ENCODE data around the gene XXYLT1.
A peak's percentile ranks its signal among the peaks of the same experiment; 100 is the strongest.

XXYLT1 gene

DNA sequence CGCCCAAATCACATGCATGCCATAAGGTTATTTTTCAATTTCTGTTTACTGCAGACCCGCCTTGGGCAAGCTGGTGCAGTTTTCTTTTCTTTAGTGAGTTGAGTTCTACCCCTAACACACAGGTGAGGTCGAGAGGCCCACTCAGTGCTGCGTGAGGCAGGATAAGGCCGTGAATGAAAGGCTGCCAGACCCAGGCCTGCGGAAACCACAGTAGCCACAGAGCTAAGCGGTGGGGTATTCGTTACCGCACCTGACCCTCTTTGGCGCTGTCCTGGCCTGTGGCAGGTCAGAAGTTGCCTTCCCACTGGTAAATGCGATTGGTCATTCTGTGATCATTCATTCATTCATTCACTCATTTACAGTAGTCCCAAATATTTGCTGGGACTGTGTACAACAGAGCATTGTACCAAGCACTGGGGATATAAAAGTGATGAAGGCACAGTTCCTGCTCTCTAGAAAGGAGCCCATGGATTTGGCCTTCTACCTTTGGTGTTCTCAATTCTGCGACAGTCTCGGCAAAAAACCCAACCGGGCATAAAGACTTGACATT, 144.8 kb downstream of the XXYLT1 start:
- no peak for DNase-seq

- no peak for DNase-seq
Observed at GRCh38 chr3:195125646-195126045, 145.3 kb downstream of the XXYLT1 start.

DNA sequence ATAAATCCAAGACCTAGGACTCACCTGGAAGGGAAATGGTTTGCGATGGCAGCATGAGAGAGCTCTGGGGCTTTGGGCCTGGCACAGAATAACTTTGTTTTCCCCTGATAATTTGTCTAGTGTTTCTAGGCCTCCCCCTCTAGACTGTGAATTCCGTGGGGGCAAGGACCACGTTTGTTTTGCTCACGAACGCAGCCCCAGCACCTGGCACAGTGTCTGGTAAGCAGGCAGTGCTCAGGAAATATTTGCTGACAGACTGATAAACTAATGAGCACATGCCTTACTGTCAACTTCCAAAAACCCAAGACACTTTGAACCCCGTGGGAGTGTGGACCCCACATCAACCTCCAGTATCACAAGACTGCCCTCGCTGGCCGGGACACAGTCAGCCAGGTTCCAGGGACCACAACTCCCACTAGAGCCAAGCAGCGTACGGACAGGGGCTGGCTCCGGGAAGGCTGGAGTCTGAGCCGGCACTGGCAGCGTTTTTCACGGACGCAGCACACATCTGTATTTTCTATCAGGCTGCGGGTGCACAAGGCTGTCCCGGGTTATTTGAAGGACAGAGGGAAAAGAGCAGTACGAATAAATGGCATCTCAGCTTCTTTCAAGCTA, 146.5 kb downstream of the XXYLT1 start:
- no peak for DNase-seq

- no peak for DNase-seq
Observed at GRCh38 chr3:195123281-195123691, 147.7 kb downstream of the XXYLT1 start.

GRCh38 chr3:195122261-195122660, 148.7 kb downstream of the XXYLT1 start:
- no peak for DNase-seq

GRCh38 chr3:195120267-195120601, 150.7 kb downstream of the XXYLT1 start:
- DNase-seq = no peak

GRCh38 chr3:195119461-195120266, 151.3 kb downstream of the XXYLT1 start:
- DNase-seq = no peak

DNA sequence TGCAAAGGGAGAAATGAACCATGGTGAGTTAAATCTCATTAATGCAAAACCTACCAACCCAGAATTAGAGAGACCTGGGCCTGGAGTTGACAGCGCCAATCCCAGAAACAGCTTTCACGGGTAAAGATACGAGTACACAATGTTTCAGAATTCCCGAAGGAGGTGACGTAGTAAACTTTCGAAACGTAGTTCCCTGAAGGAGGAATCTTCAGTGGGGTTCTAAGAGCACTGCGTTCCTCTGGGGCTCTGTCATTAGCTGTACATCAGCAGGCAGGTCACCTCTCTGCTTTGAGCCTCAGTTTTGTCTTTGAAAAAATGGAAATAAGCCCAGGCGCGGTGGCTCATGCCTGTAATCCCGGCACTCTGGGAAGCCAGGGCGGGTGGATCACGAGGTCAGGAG, 152.3 kb downstream of the XXYLT1 start:
- no peak for DNase-seq

DNA sequence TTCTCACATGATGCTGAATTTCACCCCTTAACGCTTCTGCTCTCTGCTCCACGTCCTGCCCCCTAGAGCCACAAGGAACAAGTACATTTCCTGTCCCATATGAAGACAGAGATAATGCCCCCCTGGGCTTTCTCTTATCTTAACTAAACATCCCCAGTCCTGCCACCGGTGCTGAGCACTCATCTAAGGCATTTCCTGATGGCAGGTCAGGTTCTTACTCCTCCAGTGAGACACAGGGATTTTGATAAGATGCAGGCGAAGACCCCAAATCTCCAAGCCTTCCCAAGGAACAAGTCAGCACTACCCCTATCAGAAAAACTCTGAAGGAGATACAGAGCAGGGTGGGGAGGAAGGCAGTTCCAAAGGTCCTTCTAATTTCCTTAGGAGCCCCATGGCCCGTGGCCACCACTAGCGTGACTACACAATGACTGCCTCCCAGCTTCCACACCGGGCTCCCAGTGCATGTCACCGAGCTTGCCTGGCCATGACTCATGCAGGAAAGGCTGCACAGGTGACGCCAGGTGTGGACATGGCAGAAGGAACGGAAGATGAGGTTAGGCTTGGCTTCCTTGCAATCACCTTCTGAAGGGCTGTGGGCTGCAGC, 152.9 kb downstream of the XXYLT1 start:
- DNase-seq = no peak

- no peak for DNase-seq
Observed at GRCh38 chr3:195116407-195117185, 154.4 kb downstream of the XXYLT1 start.

DNA sequence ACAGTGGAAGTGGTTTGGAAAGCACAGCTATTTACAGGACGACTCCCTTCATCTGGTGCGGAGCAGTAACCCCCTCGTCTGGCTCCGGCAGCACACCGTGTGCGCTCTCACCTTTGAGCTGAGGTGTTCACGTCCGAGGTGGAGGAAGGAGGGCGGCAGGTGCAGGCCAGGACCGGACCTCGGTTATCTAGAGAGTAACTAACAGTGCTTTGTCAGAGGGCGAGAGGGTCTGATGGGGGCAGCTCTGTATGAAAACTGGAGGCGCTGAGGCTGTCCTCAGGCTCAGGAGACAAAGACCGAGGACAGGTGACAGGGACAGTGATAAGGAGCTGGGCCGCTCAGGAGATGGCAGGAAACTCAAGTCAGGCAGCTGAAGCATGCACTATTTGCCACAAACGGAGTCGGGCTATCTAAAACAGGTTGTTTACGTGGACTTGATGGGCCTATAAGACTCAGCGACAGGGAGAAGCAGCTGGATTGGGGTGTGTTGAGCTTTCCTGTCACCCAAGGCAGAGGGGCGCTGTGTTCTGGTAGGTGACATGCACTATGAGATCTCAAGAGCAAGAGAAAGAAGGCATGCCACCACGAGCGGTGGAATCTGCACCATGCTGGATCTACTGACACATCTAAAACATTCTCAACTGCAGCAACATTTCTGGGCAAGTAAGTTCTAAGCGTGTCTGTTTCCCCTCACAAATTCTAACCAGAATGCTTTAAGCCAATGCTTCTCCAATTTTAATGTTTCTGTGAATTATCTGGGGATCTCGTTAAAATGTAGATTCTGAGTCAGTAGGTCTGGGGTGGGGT, 155.2 kb downstream of the XXYLT1 start:
- no peak for DNase-seq

DNA sequence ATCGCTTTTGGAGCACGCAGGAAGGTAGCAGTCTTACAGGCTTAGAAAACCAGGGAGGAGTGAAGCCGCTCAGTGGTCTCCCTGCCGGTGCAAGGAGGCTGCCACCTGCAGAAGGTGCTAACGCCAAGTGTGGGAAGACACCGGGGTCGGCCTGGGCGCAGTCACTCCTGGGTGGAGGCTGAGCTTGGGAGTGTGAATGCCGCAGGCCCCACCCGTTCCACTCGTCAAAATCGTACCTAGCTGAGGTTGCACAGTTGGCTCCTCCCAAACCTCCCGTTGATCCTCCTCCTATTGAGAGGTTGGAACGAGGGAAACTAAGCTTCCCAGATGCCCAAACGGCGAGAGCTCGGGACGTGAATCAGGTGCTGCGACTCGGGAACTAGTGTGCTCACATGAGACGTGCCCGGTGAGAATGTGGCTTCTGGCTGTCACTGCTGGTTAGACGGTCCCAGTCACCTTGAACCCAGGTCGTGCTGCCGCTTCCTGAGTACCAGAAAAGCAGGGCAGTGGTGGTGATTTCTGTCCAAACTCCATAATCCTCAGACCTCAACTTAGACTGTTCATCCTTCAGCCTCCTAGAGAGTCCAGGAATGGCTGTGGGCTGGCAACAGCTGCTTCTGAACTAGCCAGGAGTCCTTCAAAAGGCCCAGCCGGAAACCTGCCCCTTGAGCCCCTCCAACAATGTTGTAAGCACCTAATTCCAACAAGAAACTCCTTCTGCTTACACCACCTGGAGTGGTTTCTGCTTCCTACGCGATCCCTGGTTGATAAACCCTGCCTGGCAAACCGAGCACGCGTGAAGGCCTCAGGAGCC, 156.0 kb downstream of the XXYLT1 start:
- DNase-seq = no peak

GRCh38 chr3:195113536-195114425, 157.2 kb downstream of the XXYLT1 start:
- no peak for DNase-seq

- no peak for DNase-seq
Observed at GRCh38 chr3:195113048-195113447, 157.9 kb downstream of the XXYLT1 start.

DNA sequence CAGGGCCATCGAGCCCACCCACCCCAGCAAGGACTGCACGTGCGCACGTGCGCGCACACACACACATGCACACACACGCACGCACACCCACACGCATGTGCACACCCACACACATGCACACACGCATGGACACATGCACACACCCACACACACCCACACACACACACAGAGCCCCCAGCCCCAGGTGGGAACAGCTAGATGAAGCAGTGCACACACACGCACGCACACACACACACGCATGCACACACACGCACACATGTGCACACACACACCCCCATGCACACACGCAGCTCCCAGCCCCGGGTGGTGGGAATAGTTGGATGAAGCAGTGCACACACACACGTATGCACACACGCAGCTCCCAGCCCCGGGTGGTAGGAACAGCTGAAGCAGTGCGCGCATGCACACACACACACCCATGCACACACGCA, 158.6 kb downstream of the XXYLT1 start:
- no peak for DNase-seq

DNA sequence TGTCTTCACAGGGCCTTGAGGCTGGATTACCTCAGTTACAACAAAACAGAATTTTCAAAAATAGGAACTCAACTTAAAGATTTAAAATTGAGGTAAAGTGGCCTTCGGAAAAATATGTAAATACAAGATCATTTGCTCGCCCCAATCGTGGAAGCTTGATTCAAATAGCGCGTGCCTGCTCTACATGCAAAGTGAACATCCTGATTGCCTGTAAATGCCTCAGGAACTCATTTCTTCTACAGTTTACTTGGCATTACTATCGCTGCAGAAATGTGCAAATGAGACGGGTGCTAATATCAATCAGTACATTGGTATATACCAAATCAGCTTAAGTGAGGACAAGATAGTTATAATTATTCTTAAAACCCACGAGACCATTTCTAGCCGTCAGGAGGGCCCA, 159.2 kb downstream of the XXYLT1 start:
- DNase-seq = no peak

- DNase-seq = no peak
Observed at GRCh38 chr3:195111319-195111705, 159.6 kb downstream of the XXYLT1 start.

DNA sequence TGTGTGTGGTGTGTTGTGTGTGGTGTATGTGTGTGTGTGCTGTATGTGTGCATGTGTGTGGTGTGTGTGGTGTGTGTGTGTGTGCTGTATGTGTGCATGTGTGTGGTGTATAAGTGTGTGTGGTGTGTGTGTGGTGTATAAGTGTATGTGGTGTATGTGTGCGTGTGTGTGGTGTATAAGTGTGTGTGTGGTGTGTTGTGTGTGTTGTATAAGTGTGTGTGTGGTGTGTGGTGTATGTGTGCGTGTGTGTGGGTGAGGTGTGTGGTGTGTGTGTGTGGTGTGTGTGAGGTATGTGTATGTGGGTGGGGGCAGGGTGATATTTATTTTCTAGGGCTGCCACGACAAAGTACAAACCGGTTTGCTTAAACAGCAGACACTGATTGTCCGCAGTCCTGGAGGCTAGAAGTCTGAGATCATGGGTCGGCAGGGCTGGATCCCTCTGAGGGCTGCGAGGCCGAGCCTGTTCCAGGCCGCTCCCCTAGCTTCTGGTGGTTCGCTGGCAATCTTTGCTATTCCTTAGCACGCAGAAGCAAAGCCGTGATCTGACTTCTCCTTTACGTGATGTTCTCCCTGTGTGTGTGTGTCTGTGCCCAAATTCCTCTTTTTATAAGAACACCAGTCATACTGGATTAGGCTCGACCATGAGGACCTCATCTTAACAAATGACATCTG, 160.2 kb downstream of the XXYLT1 start:
- DNase-seq = peak; percentile 68

GRCh38 chr3:195109098-195109657, 161.8 kb downstream of the XXYLT1 start:
- DNase-seq = no peak
